ENCODE measurements around the gene POU2AF2. TPM values are rescaled to one million over a fixed set of nuclear protein-coding genes. Genes with fewer than 3 reads are reported as not detected.

Gene POU2AF2
- total and polyA plus RNA-seq, 2 of the 8 experiments (the other 6 are each of a cell fraction or from before 2014, with no cell fraction given), result not detected

DNA sequence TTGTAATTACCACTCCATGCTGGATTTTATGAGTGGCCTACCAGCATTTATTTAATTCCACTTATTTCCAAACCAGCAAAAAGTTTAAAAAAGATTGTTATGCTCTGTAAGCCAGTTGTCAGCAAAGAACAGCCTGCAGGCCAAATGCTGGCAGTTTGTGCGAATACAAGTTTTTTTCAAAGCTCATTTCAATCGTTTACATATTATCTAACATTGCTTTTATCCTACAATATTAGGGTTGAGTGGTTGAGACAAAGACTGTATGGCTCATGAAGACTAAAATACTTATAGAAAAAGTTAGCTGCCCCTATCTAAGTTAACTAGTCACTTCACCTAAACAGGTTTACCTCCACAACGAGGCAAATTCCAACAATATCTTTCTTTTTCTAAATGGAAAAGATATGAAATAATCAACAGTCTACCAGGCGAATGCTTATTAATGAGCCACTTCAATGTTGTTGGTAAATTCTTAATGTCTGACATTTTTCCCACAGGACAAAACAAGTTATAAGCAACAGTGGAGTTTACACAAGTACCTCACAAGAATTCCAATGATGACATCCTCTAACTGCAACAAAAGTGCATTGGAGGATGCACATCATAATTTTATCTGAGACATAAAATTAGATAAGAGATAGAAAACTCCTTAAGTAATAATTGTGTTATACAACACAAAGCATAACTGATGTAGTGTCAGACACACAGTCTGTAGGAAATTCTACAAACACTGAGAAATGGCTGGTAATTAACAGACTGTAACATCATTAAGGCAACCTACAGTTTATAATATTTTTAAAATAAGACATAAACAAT lies 35.8 kb upstream of the POU2AF2 start:
- Histone ChIP-seq H4K20me1 (replicated peaks in 1 of 2; ENCODE audit: control insufficient read depth in 1 of 2, insufficient read depth in 2 of 2, low read length in 2 of 2) (no peaks in the 10 kb centered on the region), H3K56ac (replicated peaks; ENCODE audit: insufficient read length, low read depth, low read length) (no peak overlapping the region), H3K4me3 (ENCODE audit: extremely low read depth in 1 of 4, insufficient read depth in 2 of 4, low read depth in 3 of 4, low read length in 4 of 4) (no peak overlapping the region), H4K8ac (ENCODE audit: extremely low read depth, insufficient read depth, low read length) (no peak overlapping the region), H2BK5ac (ENCODE audit: low read depth, low read length) (no peak overlapping the region), H3K9me3 (ENCODE audit: insufficient read depth in 2 of 2, low read depth in 1 of 2, low read length in 1 of 2) (no peaks in the 10 kb centered on the region), H2AK5ac (ENCODE audit: low read depth, low read length) (no peak overlapping the region), H3K4me1 (replicated peaks in 1 of 4; ENCODE audit: control insufficient read depth in 3 of 4, insufficient read depth in 4 of 4, low read length in 3 of 4) (no peaks in the 10 kb centered on the region), H3K79me2 (ENCODE audit: control insufficient read depth in 1 of 2, insufficient read depth in 2 of 2, low read length in 2 of 2) (no peaks in the 10 kb centered on the region), H3K4ac (replicated peaks; ENCODE audit: insufficient read length, low read depth, low read length) (no peak overlapping the region), H3K4me2 (ENCODE audit: insufficient read depth in 1 of 2, low read depth in 2 of 2, low read length in 2 of 2) (no peak overlapping the region), H3K23me2 (ENCODE audit: low read depth, low read length) (no peaks in the 10 kb centered on the region; the same call in 1 of the 2 replicates), H2BK120ac (replicated peaks; ENCODE audit: low read depth, low read length) (no peak overlapping the region), H3K36me3 (ENCODE audit: control insufficient read depth in 2 of 4, insufficient read depth in 4 of 4, low read length in 3 of 4) (no peaks in the 10 kb centered on the region), H2BK15ac (ENCODE audit: low read length) (no peak overlapping the region), H4K5ac (ENCODE audit: insufficient read length, low read depth, low read length) (no peak overlapping the region), H2AFZ (ENCODE audit: low read length) (no peak overlapping the region), H2BK12ac (ENCODE audit: low read depth, low read length) (no peak overlapping the region), H3K79me1 (ENCODE audit: low read depth, low read length) (no peaks in the 10 kb centered on the region), H3K18ac (ENCODE audit: extremely low read depth, low read length) (no peak overlapping the region), H3K23ac (ENCODE audit: insufficient read length) (no peak overlapping the region), H4K91ac (replicated peaks; ENCODE audit: insufficient read length, low read length) (no peak overlapping the region), H3K14ac (ENCODE audit: insufficient read length) (no peak overlapping the region), H3K27ac (ENCODE audit: low read depth, low read length) (no peak overlapping the region), H3K9ac (replicated peaks in 1 of 4; ENCODE audit: extremely low read depth in 1 of 4, low read depth in 3 of 4, low read length in 3 of 4) (no peak overlapping the region), H3K27me3 (replicated peaks in 1 of 4; ENCODE audit: control insufficient read depth in 3 of 4, extremely low read depth in 1 of 4, insufficient read depth in 3 of 4, low read length in 3 of 4) (no peaks in the 10 kb centered on the region), H2BK20ac (ENCODE audit: low read length) (no peak overlapping the region)
- ChIA-PET CTCF (ENCODE audit: partially characterized antibody) (interaction anchor here (1.0 kb wide), 1 partner anchor 35 kb away, joined by 3 read pairs; no protein-coding TSS in a partner anchor), POLR2A (ENCODE audit: partially characterized antibody) (no interaction called here)
- 70% methylated on average over 4 of the region's 4 CpGs; no CpG with 5 or more reads in 1 of the 2 experiments for WGBS, 2 experiments (ENCODE audit: extremely low coverage in 1 of 2, insufficient coverage in 1 of 2, insufficient read length in 1 of 2, insufficient replicate concordance in 2 of 2, low coverage in 1 of 2, low lambda C conversion rate in 2 of 2, missing lambda C conversion rate in 1 of 2)
- DNase-seq (ENCODE audit: low read depth in 1 of 2, low spot score in 2 of 2) (no peak), FAIRE-seq (no peak)
- TF ChIP-seq PHF8 (conservative IDR thresholded peaks at IDR 0.05; ENCODE audit: low read depth, low read length) (no peak), GABPA (IDR thresholded peaks at IDR 0.05; ENCODE audit: borderline replicate concordance, insufficient read depth, low read length) (no peak), HDAC6 (IDR thresholded peaks at IDR 0.05; ENCODE audit: low read depth, low read length) (no peak), SAP30 (IDR thresholded peaks at IDR 0.05; ENCODE audit: insufficient read depth, insufficient replicate concordance, low read length) (no peak), CHD2 (IDR thresholded peaks at IDR 0.05; ENCODE audit: low read length) (no peak), BRCA1 (IDR thresholded peaks at IDR 0.05; ENCODE audit: low read depth, low read length) (no peak), SIX5 (IDR thresholded peaks at IDR 0.05; ENCODE audit: low read depth, low read length) (no peak), SUZ12 (IDR thresholded peaks at IDR 0.05; ENCODE audit: low read length) (no peak), TAF1 (IDR thresholded peaks at IDR 0.05; ENCODE audit: low read depth, low read length) (no peak)
- TF ChIP-seq, protein P1, sequence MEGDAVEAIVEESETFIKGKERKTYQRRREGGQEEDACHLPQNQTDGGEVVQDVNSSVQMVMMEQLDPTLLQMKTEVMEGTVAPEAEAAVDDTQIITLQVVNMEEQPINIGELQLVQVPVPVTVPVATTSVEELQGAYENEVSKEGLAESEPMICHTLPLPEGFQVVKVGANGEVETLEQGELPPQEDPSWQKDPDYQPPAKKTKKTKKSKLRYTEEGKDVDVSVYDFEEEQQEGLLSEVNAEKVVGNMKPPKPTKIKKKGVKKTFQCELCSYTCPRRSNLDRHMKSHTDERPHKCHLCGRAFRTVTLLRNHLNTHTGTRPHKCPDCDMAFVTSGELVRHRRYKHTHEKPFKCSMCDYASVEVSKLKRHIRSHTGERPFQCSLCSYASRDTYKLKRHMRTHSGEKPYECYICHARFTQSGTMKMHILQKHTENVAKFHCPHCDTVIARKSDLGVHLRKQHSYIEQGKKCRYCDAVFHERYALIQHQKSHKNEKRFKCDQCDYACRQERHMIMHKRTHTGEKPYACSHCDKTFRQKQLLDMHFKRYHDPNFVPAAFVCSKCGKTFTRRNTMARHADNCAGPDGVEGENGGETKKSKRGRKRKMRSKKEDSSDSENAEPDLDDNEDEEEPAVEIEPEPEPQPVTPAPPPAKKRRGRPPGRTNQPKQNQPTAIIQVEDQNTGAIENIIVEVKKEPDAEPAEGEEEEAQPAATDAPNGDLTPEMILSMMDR (IDR thresholded peaks at IDR 0.05; ENCODE audit: control extremely low read depth in 1 of 3, insufficient read depth in 1 of 3, low read depth in 1 of 3, low read length in 3 of 3), result no peak

Measured in H1 (cell line).